Measurements from ENCODE around the gene CABLES2. TPM values are rescaled to one million over a fixed set of nuclear protein-coding genes. Genes with fewer than 3 reads are reported as not detected.

The CABLES2 gene
- total RNA-seq, 1 donor from 2014 or later: 9.3 TPM

DNA sequence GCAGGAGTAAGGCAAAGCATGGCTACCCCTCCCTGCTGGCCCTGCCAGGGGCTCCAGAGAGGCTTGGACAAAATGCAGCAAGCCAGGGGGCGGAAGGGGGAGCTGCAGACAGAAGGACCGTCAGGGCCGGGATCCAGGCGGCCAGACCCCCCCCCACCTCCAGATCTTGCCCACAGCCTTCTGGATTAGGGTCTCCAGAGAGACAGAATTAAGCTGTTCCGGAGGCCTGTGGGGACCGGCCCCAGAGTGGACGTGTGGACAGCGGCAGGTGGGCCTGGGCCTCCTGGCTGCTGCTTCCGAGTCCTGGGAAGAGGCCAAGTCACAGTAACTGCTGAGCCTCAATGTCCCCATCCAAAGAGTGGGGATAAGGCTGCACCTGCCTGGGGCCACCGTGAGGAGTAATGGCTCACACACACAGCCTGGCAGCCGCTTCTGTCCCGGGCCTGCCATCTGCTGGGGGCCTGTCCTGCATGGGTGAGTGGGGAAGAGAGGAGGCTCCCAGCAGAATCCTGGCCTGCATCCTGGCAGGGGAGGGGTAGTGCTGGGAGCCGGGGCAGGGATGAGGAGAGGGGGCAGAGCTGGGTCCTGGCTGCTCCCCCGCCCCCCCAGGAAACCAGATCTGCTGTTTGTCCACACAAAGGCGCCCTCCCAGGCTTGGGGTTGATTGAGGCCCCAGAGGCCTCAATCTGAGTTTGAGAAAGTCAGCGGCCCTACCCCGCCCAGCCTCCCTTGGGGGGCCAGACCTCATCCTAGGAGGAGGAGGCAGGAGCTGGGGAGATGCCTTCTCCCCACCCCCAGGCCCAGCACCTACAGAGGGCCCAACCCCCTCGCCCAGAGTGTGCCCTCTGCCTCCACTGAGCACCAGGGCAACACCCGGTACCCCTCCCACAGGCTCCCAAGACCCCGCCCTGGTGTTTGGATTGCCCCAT is 43.8 kb downstream of the CABLES2 start:
- Mint-ChIP-seq H3K27ac (ENCODE audit: unreplicated experiment) (no peak overlapping the region), H3K27me3 (ENCODE audit: unreplicated experiment) (peaks cover 4% of the 10 kb centered on the region), H3K4me3 (ENCODE audit: unreplicated experiment) (no peak overlapping the region), H3K4me1 (ENCODE audit: unreplicated experiment) (peaks cover under 1% of the 10 kb centered on the region), H3K36me3 (ENCODE audit: low read depth, unreplicated experiment) (no peaks in the 10 kb centered on the region), H3K9me3 (ENCODE audit: unreplicated experiment) (no peaks in the 10 kb centered on the region)
- DNase-seq (ENCODE audit: low spot score): no peak
- TF ChIP-seq, protein P1, sequence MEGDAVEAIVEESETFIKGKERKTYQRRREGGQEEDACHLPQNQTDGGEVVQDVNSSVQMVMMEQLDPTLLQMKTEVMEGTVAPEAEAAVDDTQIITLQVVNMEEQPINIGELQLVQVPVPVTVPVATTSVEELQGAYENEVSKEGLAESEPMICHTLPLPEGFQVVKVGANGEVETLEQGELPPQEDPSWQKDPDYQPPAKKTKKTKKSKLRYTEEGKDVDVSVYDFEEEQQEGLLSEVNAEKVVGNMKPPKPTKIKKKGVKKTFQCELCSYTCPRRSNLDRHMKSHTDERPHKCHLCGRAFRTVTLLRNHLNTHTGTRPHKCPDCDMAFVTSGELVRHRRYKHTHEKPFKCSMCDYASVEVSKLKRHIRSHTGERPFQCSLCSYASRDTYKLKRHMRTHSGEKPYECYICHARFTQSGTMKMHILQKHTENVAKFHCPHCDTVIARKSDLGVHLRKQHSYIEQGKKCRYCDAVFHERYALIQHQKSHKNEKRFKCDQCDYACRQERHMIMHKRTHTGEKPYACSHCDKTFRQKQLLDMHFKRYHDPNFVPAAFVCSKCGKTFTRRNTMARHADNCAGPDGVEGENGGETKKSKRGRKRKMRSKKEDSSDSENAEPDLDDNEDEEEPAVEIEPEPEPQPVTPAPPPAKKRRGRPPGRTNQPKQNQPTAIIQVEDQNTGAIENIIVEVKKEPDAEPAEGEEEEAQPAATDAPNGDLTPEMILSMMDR (IDR thresholded peaks at IDR 0.05; ENCODE audit: unreplicated experiment): no peak

DNA sequence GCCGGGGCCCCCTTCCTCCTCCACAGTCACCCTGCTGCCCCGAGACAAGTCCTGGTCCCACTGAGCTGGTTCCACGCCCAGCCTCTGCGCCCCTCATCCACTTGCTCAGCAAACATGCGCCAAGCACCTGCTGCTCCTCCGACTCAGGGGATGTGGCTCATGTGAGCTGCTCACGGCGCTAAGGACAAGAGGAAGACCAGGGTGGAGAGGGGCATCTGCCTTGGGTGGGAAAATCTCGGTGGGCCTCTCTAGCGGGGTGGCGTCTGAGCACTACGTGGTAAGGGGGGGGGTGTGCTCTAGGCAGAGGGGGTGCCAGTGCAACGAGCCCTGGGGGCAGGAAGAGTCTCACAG is 44.5 kb downstream of the CABLES2 start:
- H3K27me3 Mint-ChIP-seq (ENCODE audit: unreplicated experiment): peaks cover 4% of the 10 kb centered on the region
- no peak overlapping the region for H3K27ac Mint-ChIP-seq (ENCODE audit: unreplicated experiment)
- no peaks in the 10 kb centered on the region for H3K9me3 Mint-ChIP-seq (ENCODE audit: unreplicated experiment)
- TF ChIP-seq, protein P1 (IDR thresholded peaks at IDR 0.05; ENCODE audit: unreplicated experiment): no peak
- no peaks in the 10 kb centered on the region for H3K36me3 Mint-ChIP-seq (ENCODE audit: low read depth, unreplicated experiment)
- H3K4me1 Mint-ChIP-seq (ENCODE audit: unreplicated experiment): no peaks in the 10 kb centered on the region
- H3K4me3 Mint-ChIP-seq (ENCODE audit: unreplicated experiment): no peak overlapping the region
- no peak for DNase-seq (ENCODE audit: low spot score)

DNA sequence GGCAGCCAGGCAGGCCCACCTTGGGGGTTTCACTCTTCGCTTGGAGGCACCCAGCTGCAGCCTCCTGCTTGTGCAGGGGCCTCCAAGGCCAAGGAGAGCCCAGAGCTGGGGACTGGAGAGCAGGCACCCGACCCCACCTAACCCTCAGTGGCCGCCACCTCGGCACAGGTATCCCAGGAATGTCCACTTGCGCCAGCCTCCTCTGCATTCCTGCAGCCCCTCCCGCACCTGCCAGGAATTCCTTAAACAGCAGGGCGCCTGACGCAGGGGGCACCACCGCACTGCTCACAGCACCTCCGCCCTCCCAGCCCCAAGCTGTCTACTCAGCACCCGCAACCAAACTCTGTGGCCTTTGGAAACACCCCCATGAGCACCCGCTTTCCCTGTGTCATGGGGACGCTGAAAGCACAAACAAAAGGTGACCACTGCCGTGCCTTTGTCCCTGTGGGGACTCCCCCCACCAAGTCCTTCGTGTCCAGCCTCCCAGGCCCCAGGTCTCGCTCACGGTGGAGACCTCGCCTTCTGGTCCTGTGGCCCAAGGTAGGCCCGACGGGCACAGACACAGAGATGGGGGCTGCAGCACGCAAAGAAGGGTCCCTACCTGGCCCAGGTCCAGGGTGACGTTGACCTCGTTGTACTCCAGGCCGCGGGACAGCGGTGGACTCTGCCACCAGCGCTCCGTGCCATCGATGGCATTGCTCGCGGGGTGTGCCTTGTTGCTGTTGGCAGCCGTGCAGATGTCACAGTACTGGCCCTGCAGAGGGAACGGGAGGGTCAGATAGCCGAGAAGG is 45.1 kb downstream of the CABLES2 start:
- no peak for DNase-seq (ENCODE audit: low spot score)
- TF ChIP-seq, protein P1 (IDR thresholded peaks at IDR 0.05; ENCODE audit: unreplicated experiment): no peak
- no peaks in the 10 kb centered on the region for H3K9me3 Mint-ChIP-seq (ENCODE audit: unreplicated experiment)
- H3K36me3 Mint-ChIP-seq (ENCODE audit: low read depth, unreplicated experiment): no peaks in the 10 kb centered on the region
- H3K4me1 Mint-ChIP-seq (ENCODE audit: unreplicated experiment): no peaks in the 10 kb centered on the region
- peaks cover 4% of the 10 kb centered on the region for H3K27me3 Mint-ChIP-seq (ENCODE audit: unreplicated experiment)
- no peak overlapping the region for H3K4me3 Mint-ChIP-seq (ENCODE audit: unreplicated experiment)
- H3K27ac Mint-ChIP-seq (ENCODE audit: unreplicated experiment): no peak overlapping the region

DNA sequence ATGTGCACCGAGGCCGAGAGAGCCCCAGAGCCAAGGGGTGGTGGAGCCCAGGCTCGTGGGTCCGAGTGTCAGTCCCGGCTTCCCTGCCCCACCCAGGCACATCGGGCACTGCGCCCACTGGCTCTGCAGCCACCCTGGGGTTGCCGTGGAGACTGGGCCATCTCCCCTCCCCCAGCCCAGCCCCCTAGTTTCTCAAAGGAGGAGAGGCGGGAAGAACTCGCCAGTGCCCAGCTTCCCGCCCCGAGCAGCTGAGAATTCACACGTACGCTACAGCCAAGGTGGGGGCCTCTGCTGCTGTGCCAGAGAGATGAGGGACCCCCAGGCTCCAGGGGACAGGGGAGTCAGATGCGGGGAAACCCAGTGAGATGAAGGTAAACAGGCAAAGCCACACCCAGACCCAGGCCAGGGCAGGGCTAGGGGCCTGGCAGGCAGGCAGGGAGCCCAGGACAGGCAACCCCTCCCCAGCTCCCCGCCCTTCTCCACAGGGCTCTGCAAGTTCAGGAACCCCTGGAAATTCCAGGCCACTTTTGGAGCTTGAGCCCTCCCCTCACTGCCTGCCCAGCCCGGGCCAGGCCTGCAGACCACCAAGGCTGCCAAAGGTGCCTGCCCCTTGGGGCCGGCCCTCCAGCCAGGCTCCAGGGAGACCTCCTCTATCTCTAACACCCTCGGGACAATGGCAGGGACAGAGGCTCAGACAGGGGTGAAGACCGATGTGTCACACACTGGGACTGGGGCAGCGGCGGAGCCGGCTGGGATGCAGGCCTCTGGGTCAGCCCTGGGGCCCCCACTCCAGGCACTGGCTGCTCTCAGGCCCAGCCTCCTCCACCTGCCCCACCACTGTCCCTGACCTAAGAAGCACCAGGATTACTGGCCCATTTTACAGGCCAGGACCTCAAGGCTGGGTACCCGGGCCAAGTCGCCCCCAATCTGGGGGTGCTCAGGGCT is 46.0 kb downstream of the CABLES2 start:
- TF ChIP-seq, protein P1 (IDR thresholded peaks at IDR 0.05; ENCODE audit: unreplicated experiment): no peak
- H3K4me3 Mint-ChIP-seq (ENCODE audit: unreplicated experiment): no peak overlapping the region
- peaks cover 4% of the 10 kb centered on the region for H3K27me3 Mint-ChIP-seq (ENCODE audit: unreplicated experiment)
- H3K4me1 Mint-ChIP-seq (ENCODE audit: unreplicated experiment): no peaks in the 10 kb centered on the region
- no peaks in the 10 kb centered on the region for H3K9me3 Mint-ChIP-seq (ENCODE audit: unreplicated experiment)
- H3K27ac Mint-ChIP-seq (ENCODE audit: unreplicated experiment): no peak overlapping the region
- DNase-seq (ENCODE audit: low spot score): no peak
- no peaks in the 10 kb centered on the region for H3K36me3 Mint-ChIP-seq (ENCODE audit: low read depth, unreplicated experiment)
